ENCODE measurements around the gene MEST. TPM values are rescaled to one million over a fixed set of nuclear protein-coding genes. Genes with fewer than 3 reads are reported as not detected.

Gene MEST
- total and polyA plus RNA-seq, 7 donors, result 6.0 to 21.6 (median 9.6) TPM

- 90 to 93% methylated on average over 3 of the region's 3 CpGs for WGBS, 2 donors
- peaks cover 0 to 4% (median 0%) of the 10 kb centered on the region in 4 donors for H3K4me1 ChIP-seq
- peaks cover 0 to 5% (median 0%) of the 10 kb centered on the region in 4 donors for H3K9me3 ChIP-seq
- intact Hi-C loops (cut with DNase I), result no loop called here
- H3K4me3 ChIP-seq, result no peak overlapping the region
- TF ChIP-seq POLR2AphosphoS5 (IDR thresholded peaks at IDR 0.05) (no peak), EP300 (IDR thresholded peaks at IDR 0.05) (no peak), POLR2A (IDR thresholded peaks at IDR 0.05) (no peak)
- TF ChIP-seq, protein P1, sequence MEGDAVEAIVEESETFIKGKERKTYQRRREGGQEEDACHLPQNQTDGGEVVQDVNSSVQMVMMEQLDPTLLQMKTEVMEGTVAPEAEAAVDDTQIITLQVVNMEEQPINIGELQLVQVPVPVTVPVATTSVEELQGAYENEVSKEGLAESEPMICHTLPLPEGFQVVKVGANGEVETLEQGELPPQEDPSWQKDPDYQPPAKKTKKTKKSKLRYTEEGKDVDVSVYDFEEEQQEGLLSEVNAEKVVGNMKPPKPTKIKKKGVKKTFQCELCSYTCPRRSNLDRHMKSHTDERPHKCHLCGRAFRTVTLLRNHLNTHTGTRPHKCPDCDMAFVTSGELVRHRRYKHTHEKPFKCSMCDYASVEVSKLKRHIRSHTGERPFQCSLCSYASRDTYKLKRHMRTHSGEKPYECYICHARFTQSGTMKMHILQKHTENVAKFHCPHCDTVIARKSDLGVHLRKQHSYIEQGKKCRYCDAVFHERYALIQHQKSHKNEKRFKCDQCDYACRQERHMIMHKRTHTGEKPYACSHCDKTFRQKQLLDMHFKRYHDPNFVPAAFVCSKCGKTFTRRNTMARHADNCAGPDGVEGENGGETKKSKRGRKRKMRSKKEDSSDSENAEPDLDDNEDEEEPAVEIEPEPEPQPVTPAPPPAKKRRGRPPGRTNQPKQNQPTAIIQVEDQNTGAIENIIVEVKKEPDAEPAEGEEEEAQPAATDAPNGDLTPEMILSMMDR (IDR thresholded peaks at IDR 0.05), result no peak
- no peaks in the 10 kb centered on the region for H3K36me3 ChIP-seq
- no peak overlapping the region for H3K27ac ChIP-seq
- H3K27me3 ChIP-seq, result no peaks in the 10 kb centered on the region
- no peak for DNase-seq
Observed at GRCh38 chr7:130478991-130479390, 12.9 kb upstream of the MEST start.

GRCh38 chr7:130479716-130480400 lies 12.0 kb upstream of the MEST start:
- WGBS, 2 donors, result 63 to 91% methylated on average over 1 of the region's 1 CpG
- no peak overlapping the region for H3K4me3 ChIP-seq
- intact Hi-C loops (cut with DNase I), result no loop called here
- no peak overlapping the region for H3K27ac ChIP-seq
- TF ChIP-seq, protein P1 (IDR thresholded peaks at IDR 0.05), result no peak
- TF ChIP-seq POLR2A (IDR thresholded peaks at IDR 0.05) (no peak), POLR2AphosphoS5 (IDR thresholded peaks at IDR 0.05) (no peak), EP300 (IDR thresholded peaks at IDR 0.05) (no peak)
- H3K4me1 ChIP-seq, result peaks cover 0 to 4% (median 0%) of the 10 kb centered on the region in 4 donors
- no peak for DNase-seq
- H3K9me3 ChIP-seq, result peaks cover 0 to 5% (median 0%) of the 10 kb centered on the region in 4 donors
- H3K36me3 ChIP-seq, result no peaks in the 10 kb centered on the region
- H3K27me3 ChIP-seq, result peaks cover 0 to 5% (median 0%) of the 10 kb centered on the region in 3 donors

DNA sequence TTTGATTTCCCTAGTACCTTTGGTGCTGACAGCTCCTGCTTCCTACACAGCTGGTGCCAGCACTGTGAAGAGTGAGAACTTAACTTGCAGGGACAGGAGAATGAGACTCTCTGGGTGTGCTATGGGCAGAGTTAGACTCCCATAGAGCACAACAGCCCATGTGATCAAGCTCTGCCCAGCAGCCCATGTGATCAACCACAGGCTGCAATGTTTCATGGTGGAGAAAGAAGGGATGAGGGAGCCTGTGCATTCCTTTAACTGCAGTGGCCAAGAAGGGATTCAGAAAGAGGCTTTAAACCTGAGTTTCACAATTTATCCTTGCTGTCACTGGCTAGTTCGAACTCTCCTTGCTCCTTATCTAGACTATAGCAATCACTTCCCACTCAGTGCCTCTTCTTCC lies 10.0 kb upstream of the MEST start:
- Histone ChIP-seq H3K27me3 (peaks cover 0 to 20% (median 17%) of the 10 kb centered on the region in 3 donors), H3K4me1 (peaks cover 0 to 13% (median 7%) of the 10 kb centered on the region in 4 donors), H3K27ac (peak overlapping the region in 1 of 4 donors; percentile 28), H3K4me3 (no peak overlapping the region), H3K9me3 (peaks cover 0 to 5% (median 0%) of the 10 kb centered on the region in 4 donors), H3K36me3 (no peaks in the 10 kb centered on the region)
- WGBS, 2 donors, result 84 to 98% methylated on average over 1 of the region's 1 CpG
- no peak for DNase-seq
- TF ChIP-seq POLR2A (IDR thresholded peaks at IDR 0.05), result no peak
- TF ChIP-seq, protein P1 (IDR thresholded peaks at IDR 0.05), result no peak
- no peak for TF ChIP-seq EP300 (IDR thresholded peaks at IDR 0.05)
- no peak for TF ChIP-seq POLR2AphosphoS5 (IDR thresholded peaks at IDR 0.05)
- intact Hi-C loops (cut with DNase I), result no loop called here

GRCh38 chr7:130483031-130483430 lies 8.9 kb upstream of the MEST start:
- no peak for DNase-seq
- intact Hi-C loops (cut with DNase I), result no loop called here
- 89 to 92% methylated on average over 3 of the region's 3 CpGs for WGBS, 2 donors

More at GRCh38 chr7:130483031-130483430, 8.9 kb upstream of the MEST start:
- Histone ChIP-seq H3K27me3 (peaks cover 0 to 20% (median 17%) of the 10 kb centered on the region in 3 donors), H3K9me3 (peaks cover 0 to under 1% (median 0%) of the 10 kb centered on the region in 4 donors), H3K27ac (no peak overlapping the region), H3K36me3 (no peaks in the 10 kb centered on the region), H3K4me3 (no peak overlapping the region), H3K4me1 (peaks cover 0 to 13% (median 7%) of the 10 kb centered on the region in 4 donors)
- no peak for TF ChIP-seq EP300 (IDR thresholded peaks at IDR 0.05)
- TF ChIP-seq POLR2AphosphoS5 (IDR thresholded peaks at IDR 0.05), result no peak
- TF ChIP-seq, protein P1 (IDR thresholded peaks at IDR 0.05), result no peak
- TF ChIP-seq POLR2A (IDR thresholded peaks at IDR 0.05), result no peak

Data from sigmoid colon (tissue), 7 donors.